ENCODE data around the gene OLFM1. TPM values are rescaled to one million over a fixed set of nuclear protein-coding genes. Genes with fewer than 3 reads are reported as not detected.

The OLFM1 gene
- total and polyA plus RNA-seq, 2 of the 4 experiments (the other 2 are of a cell fraction): 0.36 to 0.38 TPM

DNA sequence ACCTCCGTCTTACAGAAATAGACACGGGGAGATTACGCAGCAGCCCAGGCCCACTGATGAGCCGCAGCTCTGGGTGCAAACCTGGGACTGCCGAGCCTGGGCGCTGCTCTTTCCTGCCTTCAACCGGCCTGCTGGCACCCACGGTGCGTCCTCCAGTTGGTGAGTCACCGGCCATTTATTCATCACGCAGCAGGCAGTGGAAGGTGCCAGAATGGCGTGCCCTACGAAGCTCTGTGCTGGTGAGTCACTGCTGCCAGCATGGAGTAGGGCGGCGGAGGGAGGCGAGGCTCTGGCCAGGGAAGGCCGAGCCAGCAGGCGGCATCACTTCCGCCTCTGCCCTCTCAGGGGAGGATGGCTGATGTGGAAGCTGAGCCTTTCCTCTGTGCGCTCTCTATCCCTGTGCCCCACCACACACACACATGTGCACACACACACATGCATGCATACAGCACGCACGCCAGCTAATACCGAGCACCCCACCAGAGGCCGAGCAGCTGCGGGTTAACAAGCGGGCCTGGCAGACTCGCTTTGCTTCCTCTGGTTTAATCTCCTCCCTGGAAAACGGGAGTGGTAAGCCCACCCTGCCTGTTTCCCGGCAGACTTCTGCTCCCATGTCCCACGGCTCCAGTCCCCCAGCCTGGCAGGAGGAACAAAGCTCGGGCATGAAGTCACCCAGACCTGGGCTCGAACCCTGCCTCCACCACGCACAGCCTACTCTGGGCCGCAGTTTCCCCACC is 39.2 kb downstream of the OLFM1 start:
- no peak overlapping the region for H4K8ac ChIP-seq (ENCODE audit: low read depth in 2 of 2, low read length in 2 of 2)
- no peak overlapping the region for H4K5ac ChIP-seq (ENCODE audit: low read depth, low read length)
- H2BK120ac ChIP-seq (ENCODE audit: low read depth, low read length): no peak overlapping the region
- H3K79me1 ChIP-seq (ENCODE audit: low read depth in 1 of 2, low read length in 2 of 2): no peaks in the 10 kb centered on the region
- no peak overlapping the region for H3K56ac ChIP-seq (ENCODE audit: extremely low read depth, insufficient read depth, low read length)
- no peak overlapping the region for H3K14ac ChIP-seq (replicated peaks; ENCODE audit: low read depth, low read length)
- no peaks in the 10 kb centered on the region for H3K9me1 ChIP-seq (ENCODE audit: insufficient read depth, low read length)
- no peak for DNase-seq
- dilution Hi-C loops (cut with HindIII; ENCODE audit: low sequenced_read_pairs, unreplicated experiment) (no loop called here), intact Hi-C loops (cut with micrococcal nuclease) (no loop called here), in situ Hi-C loops (cut with MboI; ENCODE audit: low sequenced_read_pairs) (no loop called here)
- H3K23ac ChIP-seq (ENCODE audit: low read depth, low read length): no peak overlapping the region
- no peak overlapping the region for H2BK20ac ChIP-seq (ENCODE audit: low read depth, low read length)
- ChIA-PET CTCF (no interaction called here), POLR2A (ENCODE audit: unreplicated experiment) (no interaction called here)
- 67% methylated on average over 16 of the region's 34 CpGs; no CpG with 5 or more reads in 1 of the 2 experiments for WGBS, 2 experiments (ENCODE audit: extremely low coverage in 2 of 2, insufficient read length in 1 of 2)
- no TSS peak for BruUV-seq (replicated peaks)
- H2BK5ac ChIP-seq (ENCODE audit: low read depth, low read length, poor library complexity, severe bottlenecking): no peak overlapping the region
- H3K4me1 ChIP-seq (ENCODE audit: control insufficient read depth, insufficient read depth, low read length): no peaks in the 10 kb centered on the region
- no peak overlapping the region for H3K4me2 ChIP-seq (ENCODE audit: low read depth, low read length)
- TF ChIP-seq CEBPB (IDR thresholded peaks at IDR 0.05; ENCODE audit: low read depth, low read length) (no peak), RCOR1 (IDR thresholded peaks at IDR 0.05; ENCODE audit: insufficient replicate concordance, low read length) (no peak), FOS (IDR thresholded peaks at IDR 0.05; ENCODE audit: low read depth, low read length) (no peak), MXI1 (IDR thresholded peaks at IDR 0.05; ENCODE audit: borderline replicate concordance, low read depth, low read length) (no peak), CHD1 (IDR thresholded peaks at IDR 0.05; ENCODE audit: low read depth, low read length) (no peak), RFX5 (IDR thresholded peaks at IDR 0.05; ENCODE audit: low read depth, low read length) (no peak), CTCF (conservative IDR thresholded peaks at IDR 0.05; ENCODE audit: low read depth, low read length) (no peak), POLR2A (IDR thresholded peaks at IDR 0.05; ENCODE audit: low read depth, low read length) (no peak), BHLHE40 (IDR thresholded peaks at IDR 0.05; ENCODE audit: low read depth, low read length) (no peak), NFE2L2 (IDR thresholded peaks at IDR 0.05; ENCODE audit: low read depth, low read length) (no peak), SMC3 (IDR thresholded peaks at IDR 0.05; ENCODE audit: low read depth, low read length) (no peak), RAD21 (IDR thresholded peaks at IDR 0.05; ENCODE audit: low read length) (no peak), MAFK (IDR thresholded peaks at IDR 0.05; ENCODE audit: low read depth, low read length) (no peak), MAZ (IDR thresholded peaks at IDR 0.05; ENCODE audit: borderline replicate concordance, low read depth, low read length) (no peak)
- TF ChIP-seq, protein P1, sequence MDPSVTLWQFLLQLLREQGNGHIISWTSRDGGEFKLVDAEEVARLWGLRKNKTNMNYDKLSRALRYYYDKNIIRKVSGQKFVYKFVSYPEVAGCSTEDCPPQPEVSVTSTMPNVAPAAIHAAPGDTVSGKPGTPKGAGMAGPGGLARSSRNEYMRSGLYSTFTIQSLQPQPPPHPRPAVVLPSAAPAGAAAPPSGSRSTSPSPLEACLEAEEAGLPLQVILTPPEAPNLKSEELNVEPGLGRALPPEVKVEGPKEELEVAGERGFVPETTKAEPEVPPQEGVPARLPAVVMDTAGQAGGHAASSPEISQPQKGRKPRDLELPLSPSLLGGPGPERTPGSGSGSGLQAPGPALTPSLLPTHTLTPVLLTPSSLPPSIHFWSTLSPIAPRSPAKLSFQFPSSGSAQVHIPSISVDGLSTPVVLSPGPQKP (IDR thresholded peaks at IDR 0.05; ENCODE audit: borderline replicate concordance, low read depth, low read length): no peak
- TF ChIP-seq, protein P2, sequence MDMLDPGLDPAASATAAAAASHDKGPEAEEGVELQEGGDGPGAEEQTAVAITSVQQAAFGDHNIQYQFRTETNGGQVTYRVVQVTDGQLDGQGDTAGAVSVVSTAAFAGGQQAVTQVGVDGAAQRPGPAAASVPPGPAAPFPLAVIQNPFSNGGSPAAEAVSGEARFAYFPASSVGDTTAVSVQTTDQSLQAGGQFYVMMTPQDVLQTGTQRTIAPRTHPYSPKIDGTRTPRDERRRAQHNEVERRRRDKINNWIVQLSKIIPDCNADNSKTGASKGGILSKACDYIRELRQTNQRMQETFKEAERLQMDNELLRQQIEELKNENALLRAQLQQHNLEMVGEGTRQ (IDR thresholded peaks at IDR 0.05; ENCODE audit: low read depth, low read length): no peak
- no peak overlapping the region for H2AK5ac ChIP-seq (ENCODE audit: low read depth, low read length)
- no peak for ATAC-seq (ENCODE audit: low read depth)
- H4K91ac ChIP-seq (ENCODE audit: insufficient read depth, low read depth, low read length): no peak overlapping the region
- no peak overlapping the region for H3K9ac ChIP-seq (ENCODE audit: low read depth, low read length)
- no peak overlapping the region for H3K27ac ChIP-seq (ENCODE audit: insufficient read depth, low read length)
- no peak overlapping the region for H3K4me3 ChIP-seq (ENCODE audit: insufficient read depth, low read depth, low read length)
- no peak overlapping the region for H2AFZ ChIP-seq (replicated peaks; ENCODE audit: low read length, poor library complexity)
- no peaks in the 10 kb centered on the region for H4K20me1 ChIP-seq (ENCODE audit: insufficient read depth, low read length)
- no peak overlapping the region for H3K18ac ChIP-seq (ENCODE audit: low read depth, low read length)
- no peak overlapping the region for H2AK9ac ChIP-seq (replicated peaks; ENCODE audit: low read depth, low read length, poor library complexity)
- H3K4ac ChIP-seq (ENCODE audit: low read depth, low read length): no peak overlapping the region
- no peak overlapping the region for H2BK15ac ChIP-seq (ENCODE audit: low read depth, low read length)
- H3K9me3 ChIP-seq (ENCODE audit: control insufficient read depth, insufficient read depth, low read length): peaks cover 33% of the 10 kb centered on the region; the same call in 1 of the 2 replicates
- H3K27me3 ChIP-seq (ENCODE audit: control insufficient read depth, insufficient read depth, low read length): no peaks in the 10 kb centered on the region
- no peaks in the 10 kb centered on the region for H3K36me3 ChIP-seq (ENCODE audit: control insufficient read depth, insufficient read depth, low read length)

Measured in IMR-90 (cell line).